Hematopoietic multipotent progenitor cell treated with erythropoietin and hydrocortisone succinate and interleukin-3 and kit ligand, for 17 days (in vitro differentiated cells): ENCODE measurements around the gene SLC39A1.
"Not testable (repeated sequence)": the region's sequence is repeated elsewhere in the genome, so short reads cannot be mapped to it uniquely, and the experiment has no call there.

ENCODE experiments used
- DNase-seq: peaks from one replicate; pipeline ENCODE4 v3.0.0-alpha.2; 2015; ENCODE audit warnings: low spot score

Gene SLC39A1, protein sequence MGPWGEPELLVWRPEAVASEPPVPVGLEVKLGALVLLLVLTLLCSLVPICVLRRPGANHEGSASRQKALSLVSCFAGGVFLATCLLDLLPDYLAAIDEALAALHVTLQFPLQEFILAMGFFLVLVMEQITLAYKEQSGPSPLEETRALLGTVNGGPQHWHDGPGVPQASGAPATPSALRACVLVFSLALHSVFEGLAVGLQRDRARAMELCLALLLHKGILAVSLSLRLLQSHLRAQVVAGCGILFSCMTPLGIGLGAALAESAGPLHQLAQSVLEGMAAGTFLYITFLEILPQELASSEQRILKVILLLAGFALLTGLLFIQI

DNA sequence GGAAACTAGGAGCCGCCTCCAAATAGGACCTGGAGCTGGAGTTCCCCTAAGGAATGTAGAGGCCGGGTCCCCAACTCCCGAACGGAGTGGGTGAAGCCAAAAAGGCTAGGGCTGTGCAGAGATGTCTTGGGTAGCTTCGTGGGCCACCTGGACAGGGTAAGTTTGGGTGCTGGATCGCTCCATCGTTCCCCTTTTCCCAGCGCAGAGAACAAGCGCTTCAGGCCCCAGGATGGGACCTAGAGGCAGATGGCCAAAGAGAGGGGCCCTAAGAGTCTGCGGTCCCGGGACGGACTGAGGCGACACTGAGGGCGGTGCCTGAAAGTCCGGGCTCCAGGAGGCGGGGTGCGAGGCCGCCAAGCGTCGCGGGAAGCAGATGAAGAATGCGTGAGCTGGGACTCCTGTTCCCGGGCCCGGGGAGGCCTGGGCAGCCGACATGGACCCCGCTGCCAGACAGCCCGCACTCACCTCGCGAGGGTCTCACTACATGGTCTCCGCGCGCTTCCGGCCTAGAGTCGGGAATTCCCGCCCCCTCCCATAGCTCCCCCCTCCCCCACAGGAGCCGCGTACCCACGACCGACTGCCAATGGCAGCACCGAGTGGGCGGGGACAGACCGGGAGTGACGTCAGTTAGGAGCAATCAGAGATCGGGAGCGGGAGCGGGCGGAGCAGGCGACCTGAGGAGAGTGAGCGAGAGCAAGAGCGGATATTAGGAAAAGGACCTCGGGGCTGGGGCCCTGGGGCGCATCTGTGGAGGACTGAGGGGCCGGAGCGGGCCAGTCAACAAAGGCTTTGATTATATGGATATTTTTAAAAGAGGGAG lies at the start of gene SLC39A1:
Gene SLC39A1 (minus strand): TSS at position 508 of the 820 bp plus-strand sequence. CDS start 822 bp downstream, outside the sequence.
- DNase-seq: peak; percentile 97

DNA sequence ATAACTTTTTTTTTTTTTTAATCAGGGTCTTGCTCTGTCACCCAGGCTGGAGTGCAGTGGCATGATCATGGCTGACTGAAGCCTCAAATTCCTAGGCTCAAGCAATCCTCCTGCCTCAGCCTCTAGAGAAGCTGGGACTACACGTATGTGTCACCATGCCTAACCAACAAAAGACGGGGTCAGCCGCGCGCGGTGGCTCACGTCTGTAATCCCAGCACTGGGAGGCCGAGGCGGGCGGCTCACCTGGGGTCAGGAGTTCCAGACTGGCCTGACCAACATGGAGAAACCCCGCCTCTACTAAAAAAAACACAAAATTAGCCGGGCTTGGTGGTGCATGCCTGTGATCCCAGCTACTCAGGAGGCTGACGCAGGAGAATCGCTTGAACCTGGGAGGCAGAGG lies 49.2 kb upstream of the SLC39A1 start:
- not testable (repeated sequence) for DNase-seq

DNA sequence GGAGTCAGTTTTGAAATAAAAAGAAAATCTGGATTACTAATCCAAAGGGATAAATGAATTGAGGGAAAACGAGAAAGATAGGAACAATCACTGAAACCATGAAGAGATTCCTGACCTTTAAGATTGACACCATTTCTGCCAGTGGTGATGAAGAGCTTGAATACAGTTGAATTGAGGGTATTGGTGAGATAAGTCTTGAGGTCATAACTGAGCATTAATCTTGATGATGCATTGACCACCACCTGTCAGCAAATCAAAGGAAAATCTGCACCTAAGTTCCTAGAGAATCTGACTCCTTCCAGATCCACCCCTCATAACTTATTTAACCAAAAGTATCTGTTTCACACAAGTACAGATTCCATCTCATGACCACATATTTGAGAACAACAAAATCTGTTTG lies 48.8 kb upstream of the SLC39A1 start:
- no peak for DNase-seq

DNA sequence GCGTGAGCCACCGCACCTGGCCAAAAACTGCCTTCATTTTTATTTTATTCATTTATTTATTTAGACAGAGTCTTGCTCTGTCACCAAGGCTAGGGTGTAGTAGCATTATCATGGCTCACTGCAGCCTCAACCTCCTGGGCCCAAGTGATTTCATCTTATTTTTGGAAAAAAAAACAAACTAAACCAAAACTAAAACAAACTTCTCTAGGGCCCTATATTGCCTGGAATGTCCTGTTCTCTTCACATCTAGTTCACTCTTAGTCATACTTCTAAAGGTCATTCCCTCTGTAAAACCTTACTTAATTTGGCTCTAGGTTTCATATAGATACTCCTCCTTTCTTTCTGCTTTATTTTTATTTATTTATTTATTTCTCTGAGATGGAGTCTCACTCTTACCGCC lies 42.8 kb upstream of the SLC39A1 start:
- no peak for DNase-seq

DNA sequence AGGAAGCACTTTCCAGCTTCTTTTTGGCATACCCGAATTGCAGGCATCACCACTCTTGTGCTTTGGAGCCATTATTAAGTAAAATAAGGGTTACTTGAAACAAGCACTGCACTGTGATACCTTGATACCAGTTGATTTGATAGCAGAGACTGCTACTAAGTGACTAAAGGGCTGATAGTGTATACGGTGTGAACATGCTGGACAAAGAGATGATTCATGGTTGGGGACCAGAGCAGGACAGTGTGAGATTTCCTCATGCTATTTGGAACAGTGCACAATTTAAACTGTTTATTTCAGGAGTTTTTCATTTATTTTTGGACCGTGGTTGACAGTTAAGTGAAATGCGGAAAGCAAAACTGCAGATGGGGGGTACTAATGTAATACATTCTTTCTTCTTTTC lies 37.1 kb upstream of the SLC39A1 start:
- DNase-seq: no peak

DNA sequence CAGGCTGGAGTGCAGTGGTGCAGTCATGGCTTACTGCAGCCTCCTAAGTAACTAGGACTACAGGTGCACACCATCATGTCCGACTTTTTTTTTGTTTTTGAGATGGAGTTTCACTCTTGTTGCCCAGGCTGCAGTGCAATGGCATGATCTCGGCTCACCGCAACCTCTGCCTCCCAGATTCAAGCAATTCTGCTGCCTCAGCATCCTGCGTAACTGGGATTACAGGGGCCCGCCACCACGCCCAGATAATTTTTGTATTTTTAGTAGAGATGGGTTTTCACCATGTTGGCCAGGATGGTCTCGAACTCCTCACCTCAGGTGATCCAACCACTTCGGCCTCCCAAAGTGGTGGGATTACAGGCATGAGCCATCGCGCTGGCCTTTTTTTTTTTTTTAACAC lies 33.5 kb upstream of the SLC39A1 start:
- not testable (repeated sequence) for DNase-seq

DNA sequence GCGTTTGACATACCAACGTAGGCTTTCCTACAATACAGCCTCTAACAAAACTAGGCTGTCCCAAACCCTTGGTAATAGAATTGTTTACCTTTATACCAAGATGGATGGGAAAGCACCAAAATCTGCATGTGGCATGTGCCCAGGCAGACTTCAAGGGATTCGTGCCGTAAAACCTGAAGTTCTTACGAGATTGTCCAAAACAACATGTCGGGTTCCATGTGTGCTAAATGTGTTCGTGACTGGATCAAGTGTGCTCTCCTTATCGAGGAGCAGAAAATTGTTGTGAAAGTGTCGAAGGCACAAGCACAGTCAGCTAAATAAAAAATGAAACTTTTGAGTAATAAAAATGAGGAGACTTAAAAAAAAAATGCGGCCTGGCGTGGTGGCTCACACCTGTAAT lies 32.3 kb upstream of the SLC39A1 start:
- DNase-seq: no peak

DNA sequence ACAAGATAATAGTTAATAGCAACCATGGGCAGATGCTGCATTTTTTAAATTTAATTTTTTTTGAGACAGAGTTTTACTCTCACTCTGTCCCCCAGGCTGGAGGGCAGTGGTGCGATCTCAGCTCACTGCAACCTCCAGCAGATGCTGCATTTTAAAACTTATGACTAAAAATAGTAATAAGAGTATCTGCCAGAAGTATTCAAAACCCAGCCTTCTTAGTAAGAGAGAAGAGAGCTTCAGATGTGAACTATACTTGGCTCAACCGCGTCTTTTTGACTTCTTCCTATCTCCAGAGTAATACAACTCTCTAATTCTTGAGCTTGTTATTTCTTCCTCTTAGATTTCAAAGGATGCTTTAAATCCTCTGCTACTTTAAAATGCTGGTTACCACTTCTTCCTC lies 31.9 kb upstream of the SLC39A1 start:
- DNase-seq: no peak

DNA sequence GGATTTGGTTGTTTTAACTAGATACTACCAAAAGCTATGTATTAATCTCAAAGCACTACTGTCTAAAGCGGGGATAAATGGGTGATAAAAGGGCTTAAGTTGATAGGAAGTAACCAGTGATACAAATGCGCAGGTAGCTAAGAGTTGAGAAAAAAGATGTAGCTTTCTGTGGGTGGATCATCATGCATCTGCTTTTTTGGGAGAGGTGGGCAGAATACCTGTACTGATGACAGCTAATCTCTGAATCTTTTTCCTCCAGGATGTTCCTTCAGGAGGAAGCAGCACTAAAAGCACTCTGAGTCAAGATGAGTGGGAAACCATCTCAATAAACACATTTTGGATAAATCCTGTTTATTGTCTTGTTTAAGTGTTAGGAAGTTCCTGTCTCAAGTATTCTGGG lies 28.5 kb upstream of the SLC39A1 start:
- DNase-seq: peak; percentile 32

DNA sequence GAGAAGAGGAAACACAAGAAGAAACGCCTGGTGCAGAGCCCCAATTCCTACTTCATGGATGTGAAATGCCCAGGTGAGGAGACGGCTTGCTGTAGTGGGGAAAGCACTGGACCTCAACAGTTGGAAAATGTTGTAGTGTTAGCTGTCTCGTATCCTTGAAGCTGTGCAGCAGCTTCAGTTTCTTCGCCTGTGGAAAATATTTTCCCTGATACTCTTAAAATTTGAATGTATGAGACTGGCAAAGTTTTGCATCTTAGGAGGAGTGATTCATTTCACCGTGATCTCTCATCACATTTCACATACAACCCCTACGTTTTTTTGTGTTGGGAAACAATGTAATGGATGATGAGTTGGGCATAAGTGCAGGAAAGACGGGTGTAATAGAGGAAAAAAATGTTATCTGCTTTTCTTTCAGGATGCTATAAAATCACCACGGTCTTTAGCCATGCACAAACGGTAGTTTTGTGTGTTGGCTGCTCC lies 27.9 kb upstream of the SLC39A1 start:
- no peak for DNase-seq

DNA sequence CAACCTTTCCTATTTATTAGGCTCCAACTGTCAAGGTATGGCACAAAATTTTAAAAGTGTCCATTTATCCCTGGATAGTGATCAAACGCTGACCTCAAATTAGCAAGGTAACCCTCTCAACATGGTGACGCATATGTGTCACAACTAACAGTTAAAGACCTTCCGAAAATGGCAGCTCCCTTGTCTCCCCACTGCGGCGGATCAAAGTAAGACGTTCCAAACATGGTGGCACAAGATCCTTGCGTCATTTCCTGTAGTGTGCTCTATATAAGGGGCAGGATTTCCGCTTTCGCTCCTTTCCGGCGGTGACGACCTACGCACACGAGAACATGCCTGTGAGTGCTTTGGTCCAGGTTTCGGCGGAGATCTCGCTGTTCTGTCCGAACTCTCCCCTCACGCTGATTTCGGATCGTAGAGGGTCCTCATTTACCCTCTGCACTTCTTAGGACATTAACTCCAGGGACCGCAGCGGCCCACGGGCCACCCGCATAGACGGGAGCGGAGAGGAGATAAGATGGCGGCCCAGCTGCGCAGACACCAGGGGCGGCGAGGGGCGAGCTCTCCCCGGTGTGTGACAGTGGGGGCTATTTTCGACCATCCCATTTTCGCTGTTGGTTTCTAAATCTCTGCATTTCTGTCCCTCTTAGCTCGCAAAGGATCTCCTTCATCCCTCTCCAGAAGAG lies 27.3 kb upstream of the SLC39A1 start, which contains the start of gene RPS27:
Gene RPS27 (plus strand): TSS at position 295 of the 683 bp plus-strand sequence. CDS start 35 bp downstream, at position 330.
- peak; percentile 98 for DNase-seq

DNA sequence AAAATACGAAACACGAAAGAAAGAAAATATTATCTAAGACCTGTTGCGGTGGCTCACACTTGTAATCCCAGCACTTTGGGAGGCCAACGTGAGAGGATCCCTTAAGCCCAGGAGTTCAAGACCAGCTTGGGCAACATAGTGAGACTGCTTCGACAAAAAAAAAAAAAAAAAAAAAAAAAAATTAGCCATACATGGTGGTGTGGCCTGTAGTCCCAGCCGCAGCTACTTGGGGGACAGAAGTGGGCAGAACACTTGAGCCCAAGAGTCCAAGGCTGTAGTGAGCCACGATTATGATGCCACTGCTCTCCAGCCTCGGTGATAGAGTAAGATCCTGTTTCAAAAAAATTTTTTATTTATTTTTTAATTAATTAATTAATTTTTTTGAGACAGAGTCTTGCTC lies 24.3 kb upstream of the SLC39A1 start:
- no peak for DNase-seq

DNA sequence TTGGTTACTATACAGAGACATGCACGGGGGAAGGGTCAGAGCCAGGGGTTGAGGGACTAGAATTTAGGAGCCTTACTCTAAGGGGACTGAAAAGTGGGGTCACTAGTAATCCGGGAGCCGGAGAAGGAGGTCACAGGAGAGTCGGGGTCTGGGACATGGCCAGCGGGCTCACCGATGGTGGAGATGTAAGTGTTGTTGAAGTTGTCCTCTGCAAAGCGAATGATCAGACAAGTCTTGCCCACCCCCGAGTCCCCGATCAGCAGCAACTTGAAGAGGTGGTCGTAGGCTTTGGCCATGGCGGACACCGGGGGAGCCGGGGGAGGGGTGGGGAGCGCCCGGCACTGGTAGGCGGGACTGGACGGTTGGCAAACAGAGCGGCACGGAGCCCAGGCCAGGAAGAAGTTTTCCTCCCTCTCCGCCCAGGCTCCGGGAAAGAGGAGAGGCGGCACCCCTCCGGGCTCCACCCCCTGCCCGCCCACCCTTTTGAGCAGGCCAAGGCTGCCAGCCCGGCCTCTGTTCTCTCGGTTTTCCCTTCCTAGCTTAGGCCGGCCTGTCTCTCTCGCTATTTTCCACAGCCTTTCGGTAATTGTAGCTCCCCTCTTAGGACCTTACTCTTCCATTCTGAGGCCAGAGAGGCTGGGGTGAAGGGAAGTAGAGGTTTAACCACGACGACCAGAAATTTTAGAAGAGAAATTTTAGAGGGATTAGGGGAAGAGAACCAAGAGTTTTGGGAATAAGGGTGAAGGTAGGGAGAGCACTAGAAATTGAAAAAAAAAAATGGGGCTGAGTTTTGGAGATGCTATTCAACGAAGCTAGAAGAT lies 22.8 kb upstream of the SLC39A1 start, which contains the start of gene RAB13:
Gene RAB13 (minus strand): TSS at position 399 of the 821 bp plus-strand sequence. CDS start 103 bp downstream, at position 296.
- peak; percentile 55 for DNase-seq

DNA sequence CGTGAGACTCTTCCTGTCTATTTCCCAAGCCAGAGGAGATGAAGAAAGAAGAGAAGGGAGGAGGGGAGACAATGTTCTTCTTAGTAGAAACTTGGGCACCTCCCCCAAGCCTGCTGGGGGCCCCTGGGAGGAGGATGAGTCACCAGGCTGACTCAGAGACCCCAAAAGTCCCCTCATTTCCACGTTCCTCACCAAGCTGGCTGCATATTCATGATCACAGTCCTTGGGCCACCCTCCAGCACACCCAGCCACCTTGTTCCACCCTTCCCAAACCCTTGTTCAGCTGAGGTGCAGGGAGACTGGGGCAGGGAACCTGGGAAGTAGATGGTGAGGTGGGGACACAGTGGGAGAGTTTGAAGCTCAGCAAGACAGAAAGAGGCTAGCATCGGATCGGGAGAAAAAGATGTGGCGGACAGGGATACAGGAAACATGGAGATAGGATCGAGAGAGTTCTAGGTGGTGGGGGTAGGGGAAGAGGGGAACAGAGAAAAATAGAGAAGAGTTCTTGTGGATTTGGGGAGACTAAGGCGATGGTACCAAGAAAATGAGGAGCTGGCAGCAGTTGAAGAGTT lies 22.1 kb upstream of the SLC39A1 start:
- no peak for DNase-seq

DNA sequence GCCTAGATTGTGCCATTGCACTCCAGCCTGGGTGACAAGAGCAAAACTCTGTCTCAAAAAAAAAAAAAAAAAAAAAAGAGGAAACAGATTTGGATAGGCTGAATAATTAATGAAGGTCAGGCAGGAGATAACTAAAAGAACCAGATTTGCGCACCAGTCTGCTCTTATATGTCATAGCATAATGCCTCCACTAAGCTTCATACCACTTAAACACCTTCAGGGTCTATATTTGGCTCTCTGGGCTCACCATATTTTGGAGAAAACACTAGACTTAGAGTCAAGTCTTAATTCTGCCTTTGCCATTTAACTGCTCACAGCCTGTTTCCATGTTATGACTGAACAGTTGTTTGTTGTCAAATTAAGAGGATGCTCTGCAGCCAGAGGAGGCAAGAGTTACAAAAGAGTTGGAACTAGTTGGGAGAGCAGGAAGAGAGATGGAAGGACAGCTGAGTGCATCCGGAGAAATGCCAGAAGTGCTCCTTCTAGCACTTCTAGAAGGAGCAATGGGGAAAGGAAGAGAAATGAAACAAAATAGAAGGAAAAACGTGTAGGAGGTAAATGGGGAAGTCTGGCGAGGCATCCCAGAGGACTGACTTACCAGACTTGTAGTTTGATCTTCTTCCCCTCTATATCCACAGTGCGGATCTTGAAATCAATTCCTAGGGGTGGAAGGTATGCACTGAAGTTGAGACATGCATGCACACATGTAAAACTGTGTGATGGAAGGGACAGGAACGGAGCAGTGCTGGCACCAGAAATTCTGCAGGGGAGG lies 21.0 kb upstream of the SLC39A1 start:
- no peak for DNase-seq

DNA sequence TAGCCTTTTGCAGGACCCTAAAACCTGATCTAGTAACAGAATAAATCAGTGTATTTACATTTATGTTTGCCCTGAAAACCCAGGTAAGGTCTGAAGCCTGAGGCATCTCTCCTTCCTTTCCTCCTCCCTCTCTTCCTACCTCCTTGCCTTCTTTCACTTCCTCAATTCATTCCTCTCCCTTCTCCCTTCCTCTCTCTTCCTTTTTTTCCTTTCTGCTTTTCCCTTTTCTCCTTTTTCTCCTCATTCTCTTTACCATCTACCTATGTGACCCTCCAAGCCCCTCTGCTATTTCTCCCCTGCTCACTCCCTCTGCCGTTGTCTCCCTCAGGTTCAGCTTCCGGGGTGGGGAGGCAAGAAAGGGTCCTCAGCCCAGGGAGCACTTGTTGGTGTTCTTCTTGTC lies 18.4 kb upstream of the SLC39A1 start:
- DNase-seq: not testable (repeated sequence)

DNA sequence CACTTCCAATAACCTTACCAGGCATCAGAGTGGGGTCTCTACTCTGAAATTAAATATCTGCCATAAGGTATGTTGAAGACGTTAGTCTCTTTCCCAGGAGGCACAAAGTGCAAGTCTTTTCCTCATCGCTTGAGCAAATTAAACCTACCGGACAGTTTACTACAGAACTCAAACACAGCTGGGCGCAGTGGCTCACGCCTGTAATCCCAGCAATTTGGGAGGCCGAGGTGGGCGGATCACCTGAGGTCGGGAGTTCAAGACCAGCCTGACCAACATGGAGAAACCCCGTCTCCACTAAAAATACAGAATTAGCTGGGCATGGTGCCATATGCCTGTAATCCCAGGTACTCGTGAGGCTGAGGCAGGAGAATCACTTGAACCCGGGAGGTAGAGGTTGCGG lies 15.8 kb upstream of the SLC39A1 start:
- DNase-seq: not testable (repeated sequence)

DNA sequence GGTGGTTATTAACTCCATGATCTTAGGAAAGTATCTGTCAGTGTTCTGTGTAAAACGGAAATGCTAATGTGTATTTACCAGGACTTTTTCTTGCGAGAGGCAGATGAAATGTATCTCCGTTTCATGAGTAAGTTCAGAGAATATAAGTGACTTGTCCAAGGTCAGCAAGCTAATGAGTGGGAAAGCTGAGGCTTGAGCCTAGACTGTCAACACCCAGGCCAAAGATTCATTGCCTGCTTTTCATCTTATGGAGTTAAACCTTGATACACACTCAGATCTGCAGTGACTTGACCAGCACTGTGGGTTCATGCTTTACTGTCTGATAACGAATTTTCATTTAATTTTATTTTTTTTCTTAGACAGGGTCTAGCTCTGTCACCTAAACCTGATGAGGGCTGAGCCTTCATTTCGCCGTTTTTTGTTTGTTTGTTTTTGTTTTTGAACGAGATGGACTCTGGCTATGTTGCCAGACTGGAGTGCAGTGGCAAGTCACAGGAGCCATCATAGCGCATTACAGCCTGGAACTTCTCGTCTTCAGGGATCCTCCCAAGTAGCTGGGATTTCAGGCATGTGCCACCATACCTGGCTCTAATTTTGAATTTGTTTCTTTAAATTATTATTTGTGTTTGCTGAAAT lies 15.1 kb upstream of the SLC39A1 start:
- no peak for DNase-seq
